Activated T-cell treated with anti-CD3 and anti-CD28 coated beads, Interleukin-2, amount 50 U/mL, for 1 hour (primary cell): ENCODE results near the gene OR2C3.
"Not testable (repeated sequence)": the region's sequence is repeated elsewhere in the genome, so short reads cannot be mapped to it uniquely, and the experiment has no call there.

Experiments
- DNase-seq: peaks from one replicate; pipeline ENCODE4 v3.0.0-alpha.2; 2020

OR2C3 gene

GRCh38 chr1:247517795-247518612 is 18.2 kb downstream of the OR2C3 start:
- no peak for DNase-seq

DNA sequence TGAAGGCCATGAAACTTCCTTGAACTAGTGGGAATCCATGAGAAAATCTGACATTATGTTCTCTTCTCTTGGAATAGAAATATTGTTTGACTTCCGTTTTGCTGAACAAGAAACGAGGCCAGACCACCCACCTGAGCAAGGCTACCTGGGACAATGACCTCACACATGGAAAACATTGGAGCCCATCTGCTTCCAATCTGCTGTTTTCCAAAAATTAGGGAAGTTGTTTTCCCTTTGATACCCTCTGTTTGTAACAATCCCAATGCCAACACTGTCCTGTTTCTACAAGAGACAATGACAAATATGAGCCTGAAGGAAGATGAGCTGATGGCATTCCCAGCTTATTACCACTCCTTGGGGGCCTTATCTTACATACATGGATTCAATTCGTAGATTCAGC is 29.4 kb downstream of the OR2C3 start:
- no peak for DNase-seq

- no peak for DNase-seq
Measured at GRCh38 chr1:247500865-247501264, 35.4 kb downstream of the OR2C3 start.

DNA sequence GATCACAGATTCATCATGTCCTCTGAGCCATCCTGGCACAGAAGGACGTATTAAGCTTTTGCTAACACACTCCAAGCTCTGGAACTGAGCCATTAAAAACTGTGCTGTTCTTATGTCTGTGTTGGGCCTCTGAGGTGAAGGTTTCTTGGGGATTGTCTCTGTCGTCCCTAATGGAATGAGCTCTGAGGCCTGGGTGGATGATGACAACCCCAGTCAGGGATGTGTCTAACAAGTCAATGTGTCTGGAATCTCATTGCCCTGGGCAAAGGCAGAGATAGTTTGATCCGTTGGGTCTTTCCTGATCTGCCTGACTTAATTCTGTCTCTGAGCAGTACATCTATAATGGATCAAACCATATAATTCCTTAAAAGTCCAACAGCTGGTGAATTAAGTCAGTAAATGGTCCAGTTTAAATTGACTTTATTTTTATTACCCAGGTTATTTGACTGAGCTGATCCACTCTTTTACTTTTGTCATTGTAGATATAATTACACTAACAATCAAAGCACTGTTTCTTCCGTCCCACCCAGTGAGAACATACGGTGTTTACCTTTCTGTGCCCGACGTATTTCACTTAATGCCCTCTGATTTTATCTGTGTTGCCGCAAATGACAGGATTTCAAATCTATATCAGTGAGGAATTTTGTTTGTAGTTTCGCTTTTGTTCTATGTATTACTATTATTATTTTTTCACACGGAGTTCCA is 39.5 kb downstream of the OR2C3 start:
- no peak for DNase-seq

- no peak for DNase-seq
Measured at GRCh38 chr1:247494767-247495166, 41.5 kb downstream of the OR2C3 start.

GRCh38 chr1:247493106-247493505 is 43.1 kb downstream of the OR2C3 start:
- DNase-seq, result no peak

- no peak for DNase-seq
Measured at GRCh38 chr1:247491328-247491727, 44.9 kb downstream of the OR2C3 start.

DNA sequence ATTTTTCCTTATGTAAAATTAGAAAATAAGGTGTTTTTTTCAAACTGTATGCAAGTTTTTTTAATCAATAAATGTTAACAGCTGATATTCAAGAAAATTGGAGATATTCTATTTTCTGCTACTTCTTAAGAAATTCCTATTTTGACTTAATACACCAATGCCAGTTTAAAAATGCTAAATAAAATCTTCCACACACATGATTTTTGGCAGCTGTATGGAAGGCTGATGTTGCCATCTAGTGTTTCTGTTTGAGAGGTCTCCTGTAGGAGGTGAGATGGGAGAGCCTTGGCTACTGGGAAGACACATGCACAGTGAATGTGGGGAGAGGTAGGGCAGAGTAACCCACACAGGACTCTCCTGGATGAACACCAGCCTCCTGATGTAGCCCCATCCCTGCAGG is 49.2 kb downstream of the OR2C3 start:
- no peak for DNase-seq

- no peak for DNase-seq
Measured at GRCh38 chr1:247482747-247483146, 53.5 kb downstream of the OR2C3 start.

GRCh38 chr1:247476328-247477058 is 59.7 kb downstream of the OR2C3 start:
- not testable (repeated sequence) for DNase-seq

DNA sequence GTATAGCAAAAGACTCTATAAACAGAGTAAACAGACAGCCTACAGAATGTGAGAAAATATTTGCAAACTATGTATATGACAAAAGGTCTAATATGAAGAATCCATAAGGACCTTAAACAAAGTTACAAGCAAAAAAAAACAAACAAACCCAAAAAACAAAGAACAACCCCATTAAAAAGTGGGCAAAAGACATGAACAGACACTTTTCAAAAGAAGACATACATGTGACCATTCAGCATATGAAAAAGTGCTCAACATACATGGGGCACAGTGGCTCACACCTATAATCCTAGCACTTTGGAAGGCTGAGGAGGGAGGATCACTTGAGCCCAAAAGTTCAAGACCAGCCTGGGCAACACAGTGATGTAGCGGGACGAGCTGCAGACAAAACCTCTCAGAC is 60.4 kb downstream of the OR2C3 start:
- DNase-seq, result no peak
